VCaP (cell line): ENCODE results near the gene ARHGEF7.

ENCODE experiments used
- H3K27ac ChIP-seq: fragments of 450-650 bp; 2 replicates; pipeline ENCODE4 v1.5.1; 2017
- CTCF ChIP-seq: fragments of 450-650 bp; conservative IDR thresholded peaks from 2 replicates; pipeline ENCODE4 v1.5.1; 2017; ENCODE audit warnings: mild to moderate bottlenecking, moderate library complexity

ARHGEF7 gene

GRCh38 chr13:111174377-111175114, 59.4 kb downstream of the ARHGEF7 start:
- no peak overlapping the region for H3K27ac ChIP-seq
- no peak for TF ChIP-seq CTCF

- no peak for TF ChIP-seq CTCF
- no peak overlapping the region for H3K27ac ChIP-seq
Observed at GRCh38 chr13:111175372-111175771, 60.3 kb downstream of the ARHGEF7 start.

- TF ChIP-seq CTCF: no peak
- H3K27ac ChIP-seq: no peak overlapping the region
Observed at GRCh38 chr13:111175935-111176334, 60.8 kb downstream of the ARHGEF7 start.

- no peak overlapping the region for H3K27ac ChIP-seq
- TF ChIP-seq CTCF: no peak
Observed at GRCh38 chr13:111176421-111176820, 61.3 kb downstream of the ARHGEF7 start.

GRCh38 chr13:111177081-111177711, 62.1 kb downstream of the ARHGEF7 start:
- TF ChIP-seq CTCF: no peak
- no peak overlapping the region for H3K27ac ChIP-seq

GRCh38 chr13:111177921-111178320, 62.8 kb downstream of the ARHGEF7 start:
- H3K27ac ChIP-seq: no peak overlapping the region
- no peak for TF ChIP-seq CTCF

- no peak overlapping the region for H3K27ac ChIP-seq
- no peak for TF ChIP-seq CTCF
Observed at GRCh38 chr13:111178402-111178801, 63.3 kb downstream of the ARHGEF7 start.
